ENCODE results near the gene LSAMP. TPM values are rescaled to one million over a fixed set of nuclear protein-coding genes. Genes with fewer than 3 reads are reported as not detected.
"Not testable (repeated sequence)": the region's sequence is repeated elsewhere in the genome, so short reads cannot be mapped to it uniquely, and the experiment has no call there.

LSAMP gene
- total RNA-seq, 1 donor from 2014 or later: 18.0 TPM

GRCh38 chr3:115848641-115849040 lies 596.6 kb downstream of the LSAMP start:
- no peak overlapping the region for H3K9ac ChIP-seq
- no peaks in the 10 kb centered on the region for H3K9me3 ChIP-seq (ENCODE audit: low read depth)
- H3K9me3 Mint-ChIP-seq: no peaks in the 10 kb centered on the region
- H3K27ac Mint-ChIP-seq: no peak overlapping the region
- H3K4me1 ChIP-seq: peaks cover 7% of the 10 kb centered on the region
- no peak overlapping the region for H3K4me2 ChIP-seq
- TF ChIP-seq CTCF (IDR thresholded peaks at IDR 0.05) (no peak), EZH2 (IDR thresholded peaks at IDR 0.05) (no peak), EZH2phosphoT487 (IDR thresholded peaks at IDR 0.05) (no peak)
- no peaks in the 10 kb centered on the region for H3K27me3 ChIP-seq
- peaks cover 16% of the 10 kb centered on the region for H3K4me1 Mint-ChIP-seq
- peaks cover 7% of the 10 kb centered on the region for H3K36me3 Mint-ChIP-seq
- no peak for DNase-seq (ENCODE audit: low spot score)
- no peak overlapping the region for H3K27ac ChIP-seq
- no peak overlapping the region for H3K4me3 ChIP-seq
- peaks cover 2% of the 10 kb centered on the region for H3K27me3 Mint-ChIP-seq (ENCODE audit: insufficient read depth, low read depth)
- no peaks in the 10 kb centered on the region for H3K79me2 ChIP-seq (ENCODE audit: low read depth)
- H4K20me1 ChIP-seq (ENCODE audit: low read depth): no peaks in the 10 kb centered on the region
- H3K36me3 ChIP-seq: no peaks in the 10 kb centered on the region
- H2AFZ ChIP-seq (replicated peaks): no peak overlapping the region
- H3F3A ChIP-seq (ENCODE audit: low read depth): no peaks in the 10 kb centered on the region
- no peak overlapping the region for H3K4me3 Mint-ChIP-seq

GRCh38 chr3:115845986-115846385 lies 599.3 kb downstream of the LSAMP start:
- Histone ChIP-seq H4K20me1 (ENCODE audit: low read depth) (no peaks in the 10 kb centered on the region), H3K27ac (no peak overlapping the region), H3F3A (ENCODE audit: low read depth) (no peaks in the 10 kb centered on the region), H3K36me3 (no peaks in the 10 kb centered on the region), H3K4me1 (peaks cover 7% of the 10 kb centered on the region), H2AFZ (replicated peaks) (no peak overlapping the region), H3K9ac (no peak overlapping the region), H3K9me3 (ENCODE audit: low read depth) (no peaks in the 10 kb centered on the region), H3K4me2 (no peak overlapping the region), H3K4me3 (no peak overlapping the region), H3K27me3 (no peaks in the 10 kb centered on the region), H3K79me2 (ENCODE audit: low read depth) (no peaks in the 10 kb centered on the region)
- no peaks in the 10 kb centered on the region for H3K9me3 Mint-ChIP-seq
- peaks cover 2% of the 10 kb centered on the region for H3K27me3 Mint-ChIP-seq (ENCODE audit: insufficient read depth, low read depth)
- H3K27ac Mint-ChIP-seq: no peak overlapping the region
- no peak for DNase-seq (ENCODE audit: low spot score)
- H3K4me1 Mint-ChIP-seq: peaks cover 16% of the 10 kb centered on the region
- H3K36me3 Mint-ChIP-seq: no peaks in the 10 kb centered on the region
- TF ChIP-seq EZH2 (IDR thresholded peaks at IDR 0.05): no peak
- TF ChIP-seq CTCF (IDR thresholded peaks at IDR 0.05): no peak
- no peak for TF ChIP-seq EZH2phosphoT487 (IDR thresholded peaks at IDR 0.05)
- H3K4me3 Mint-ChIP-seq: no peak overlapping the region

- H3K4me3 ChIP-seq; H3K9me3 Mint-ChIP-seq; H3K4me3 Mint-ChIP-seq; H3K79me2 ChIP-seq (ENCODE audit: low read depth); H3K27ac Mint-ChIP-seq; H3K27ac ChIP-seq; H3K4me1 ChIP-seq; H3K36me3 ChIP-seq; DNase-seq (ENCODE audit: low spot score); H3K4me2 ChIP-seq; H3K27me3 ChIP-seq; H3K9ac ChIP-seq; H3K27me3 Mint-ChIP-seq (ENCODE audit: insufficient read depth, low read depth); H3F3A ChIP-seq (ENCODE audit: low read depth); H3K9me3 ChIP-seq (ENCODE audit: low read depth); H4K20me1 ChIP-seq (ENCODE audit: low read depth); H3K36me3 Mint-ChIP-seq; H2AFZ ChIP-seq (replicated peaks): not testable (repeated sequence)
- H3K4me1 Mint-ChIP-seq: peaks cover 13% of the 10 kb centered on the region
Measured at GRCh38 chr3:115844729-115845128, 600.6 kb downstream of the LSAMP start.

GRCh38 chr3:115843206-115843605 lies 602.1 kb downstream of the LSAMP start:
- no peaks in the 10 kb centered on the region for H3K36me3 ChIP-seq
- no peaks in the 10 kb centered on the region for H3K27me3 ChIP-seq
- Mint-ChIP-seq H3K4me3 (no peak overlapping the region), H3K27me3 (ENCODE audit: insufficient read depth, low read depth) (no peaks in the 10 kb centered on the region), H3K36me3 (no peaks in the 10 kb centered on the region), H3K4me1 (no peaks in the 10 kb centered on the region), H3K9me3 (no peaks in the 10 kb centered on the region), H3K27ac (no peak overlapping the region)
- no peaks in the 10 kb centered on the region for H4K20me1 ChIP-seq (ENCODE audit: low read depth)
- H3K4me2 ChIP-seq: no peak overlapping the region
- no peak overlapping the region for H2AFZ ChIP-seq (replicated peaks)
- no peaks in the 10 kb centered on the region for H3F3A ChIP-seq (ENCODE audit: low read depth)
- H3K4me3 ChIP-seq: no peak overlapping the region
- no peak for DNase-seq (ENCODE audit: low spot score)
- no peaks in the 10 kb centered on the region for H3K79me2 ChIP-seq (ENCODE audit: low read depth)
- no peak overlapping the region for H3K27ac ChIP-seq
- TF ChIP-seq EZH2 (IDR thresholded peaks at IDR 0.05) (no peak), CTCF (IDR thresholded peaks at IDR 0.05) (no peak), EZH2phosphoT487 (IDR thresholded peaks at IDR 0.05) (no peak)
- no peaks in the 10 kb centered on the region for H3K4me1 ChIP-seq
- no peaks in the 10 kb centered on the region for H3K9me3 ChIP-seq (ENCODE audit: low read depth)
- H3K9ac ChIP-seq: no peak overlapping the region

Measured in neural progenitor cell (in vitro differentiated cells).